ENCODE results near the gene HSPB7. TPM values are rescaled to one million over a fixed set of nuclear protein-coding genes. Genes with fewer than 3 reads are reported as not detected.
"Not testable (repeated sequence)": the region's sequence is repeated elsewhere in the genome, so short reads cannot be mapped to it uniquely, and the experiment has no call there.

Gene HSPB7
- total RNA-seq, 1 donor = 1.7 TPM

- TF ChIP-seq CTCF (IDR thresholded peaks at IDR 0.05; ENCODE audit: insufficient read depth, low read depth, low read length) = no peak
- DNase-seq (ENCODE audit: low read depth) = no peak
- no peak overlapping the region for H3K4me3 ChIP-seq (ENCODE audit: low read depth, low read length)
Observed at GRCh38 chr1:16063226-16063829, 45.5 kb upstream of the HSPB7 start.

GRCh38 chr1:16062687-16063075 is 44.8 kb upstream of the HSPB7 start:
- not testable (repeated sequence) for DNase-seq (ENCODE audit: low read depth); H3K4me3 ChIP-seq (ENCODE audit: low read depth, low read length)

- DNase-seq (ENCODE audit: low read depth); H3K4me3 ChIP-seq (ENCODE audit: low read depth, low read length): not testable (repeated sequence)
Observed at GRCh38 chr1:16061989-16062686, 44.3 kb upstream of the HSPB7 start.

GRCh38 chr1:16061266-16061665 is 43.4 kb upstream of the HSPB7 start:
- no peak for DNase-seq (ENCODE audit: low read depth)
- no peak overlapping the region for H3K4me3 ChIP-seq (ENCODE audit: low read depth, low read length)
- no peak for TF ChIP-seq CTCF (IDR thresholded peaks at IDR 0.05; ENCODE audit: insufficient read depth, low read depth, low read length)

GRCh38 chr1:16058394-16059120 is 40.7 kb upstream of the HSPB7 start:
- DNase-seq (ENCODE audit: low read depth); H3K4me3 ChIP-seq (ENCODE audit: low read depth, low read length): not testable (repeated sequence)

GRCh38 chr1:16057314-16057915 is 39.6 kb upstream of the HSPB7 start:
- H3K4me3 ChIP-seq (ENCODE audit: low read depth, low read length); DNase-seq (ENCODE audit: low read depth): not testable (repeated sequence)

- not testable (repeated sequence) for H3K4me3 ChIP-seq (ENCODE audit: low read depth, low read length); DNase-seq (ENCODE audit: low read depth)
Observed at GRCh38 chr1:16056521-16056912, 38.7 kb upstream of the HSPB7 start.

- no peak overlapping the region for H3K4me3 ChIP-seq (ENCODE audit: low read depth, low read length)
- TF ChIP-seq CTCF (IDR thresholded peaks at IDR 0.05; ENCODE audit: insufficient read depth, low read depth, low read length) = peak; percentile 98
- peak; percentile 73 for DNase-seq (ENCODE audit: low read depth)
Observed at GRCh38 chr1:16055613-16056520, 38.0 kb upstream of the HSPB7 start.

Measured in fibroblast of villous mesenchyme (primary cell).